ENCODE measurements around the gene HIBCH. TPM values are rescaled to one million over a fixed set of nuclear protein-coding genes. Genes with fewer than 3 reads are reported as not detected.
A peak's percentile ranks its signal among the peaks of the same experiment; 100 is the strongest.

The HIBCH gene
- total and polyA plus RNA-seq, 2 donors, result 18.7 to 31.3 TPM

GRCh38 chr2:190216829-190217228 lies 102.8 kb downstream of the HIBCH start:
- H3K27ac ChIP-seq (ENCODE audit: low read depth in 1 of 2, low read length in 1 of 2), result no peak overlapping the region
- H3K4me3 ChIP-seq (ENCODE audit: low read length in 2 of 2), result no peak overlapping the region
- 65% methylated on average over 3 of the region's 3 CpGs for WGBS
- H3K4me1 ChIP-seq (ENCODE audit: control insufficient read depth in 2 of 2, insufficient read depth in 2 of 2, low read length in 2 of 2), result peaks cover 0 to 30% of the 10 kb centered on the region in 2 donors
- H3K36me3 ChIP-seq (ENCODE audit: control insufficient read depth in 2 of 2, insufficient read depth in 2 of 2, low read length in 1 of 2), result peaks cover 2 to 5% of the 10 kb centered on the region in 2 donors
- no peaks in the 10 kb centered on the region for H3K9me3 ChIP-seq (ENCODE audit: control insufficient read depth in 2 of 2, insufficient read depth in 1 of 2, low read length in 1 of 2)
- H3K27me3 ChIP-seq (ENCODE audit: control insufficient read depth in 2 of 2, insufficient read depth in 1 of 2, low read length in 1 of 2), result no peaks in the 10 kb centered on the region
- DNase-seq (ENCODE audit: low read depth in 6 of 9, low spot score in 9 of 9), result peak in 1 of 9 donors; percentile 13

- no peak overlapping the region for H3K27ac ChIP-seq (ENCODE audit: low read depth in 1 of 2, low read length in 1 of 2)
- peaks cover 0 to 30% of the 10 kb centered on the region in 2 donors for H3K4me1 ChIP-seq (ENCODE audit: control insufficient read depth in 2 of 2, insufficient read depth in 2 of 2, low read length in 2 of 2)
- no peak overlapping the region for H3K4me3 ChIP-seq (ENCODE audit: low read length in 2 of 2)
- H3K27me3 ChIP-seq (ENCODE audit: control insufficient read depth in 2 of 2, insufficient read depth in 1 of 2, low read length in 1 of 2), result no peaks in the 10 kb centered on the region
- H3K9me3 ChIP-seq (ENCODE audit: control insufficient read depth in 2 of 2, insufficient read depth in 1 of 2, low read length in 1 of 2), result no peaks in the 10 kb centered on the region
- H3K36me3 ChIP-seq (ENCODE audit: control insufficient read depth in 2 of 2, insufficient read depth in 2 of 2, low read length in 1 of 2), result peaks cover 2 to 5% of the 10 kb centered on the region in 2 donors
- peak in 1 of 9 donors; percentile 33 for DNase-seq (ENCODE audit: low read depth in 6 of 9, low spot score in 9 of 9)
- 35% methylated on average over 3 of the region's 3 CpGs for WGBS
Observed at GRCh38 chr2:190215620-190216019, 104.0 kb downstream of the HIBCH start.

DNA sequence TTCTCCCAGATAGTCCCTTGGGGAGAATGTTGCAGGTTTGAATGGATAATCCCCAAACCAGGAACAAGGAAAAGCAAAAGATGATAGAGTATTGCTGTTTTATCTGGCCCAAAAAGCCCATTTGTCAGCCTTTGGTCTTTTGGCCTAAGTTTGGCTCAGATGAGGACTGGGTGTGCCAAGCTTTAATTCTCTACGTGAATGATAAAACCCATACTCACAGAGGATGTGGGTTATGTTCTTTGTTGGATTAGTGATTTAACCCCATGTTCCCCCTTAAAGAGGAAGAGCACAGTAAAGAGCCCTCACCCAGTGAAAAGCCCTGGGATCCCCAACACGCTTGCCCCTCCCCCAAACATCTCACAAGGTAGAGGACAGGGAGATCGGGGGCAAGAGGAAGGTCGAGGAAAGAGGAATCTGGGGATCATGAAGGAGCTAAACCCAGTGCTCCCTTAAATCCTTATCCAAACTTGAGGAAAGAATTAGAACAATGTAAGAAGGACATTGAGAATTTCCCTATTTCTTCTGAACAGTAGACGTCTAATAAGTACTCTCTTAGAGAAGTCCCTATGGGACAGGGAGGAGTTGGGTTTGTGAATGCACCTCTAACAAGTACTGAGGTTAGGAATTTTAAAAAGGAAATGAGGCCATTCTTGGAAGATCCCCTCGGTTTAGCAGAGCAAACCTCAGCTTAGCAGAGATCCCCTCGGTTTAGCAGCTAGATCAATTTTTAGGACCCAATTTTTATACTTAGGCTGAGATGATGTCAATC lies 105.0 kb downstream of the HIBCH start:
- Histone ChIP-seq H3K27me3 (ENCODE audit: control insufficient read depth in 2 of 2, insufficient read depth in 1 of 2, low read length in 1 of 2) (no peaks in the 10 kb centered on the region), H3K4me1 (ENCODE audit: control insufficient read depth in 2 of 2, insufficient read depth in 2 of 2, low read length in 2 of 2) (peaks cover 0 to 30% of the 10 kb centered on the region in 2 donors), H3K4me3 (ENCODE audit: low read length in 2 of 2) (no peak overlapping the region), H3K36me3 (ENCODE audit: control insufficient read depth in 2 of 2, insufficient read depth in 2 of 2, low read length in 1 of 2) (peaks cover 2 to 3% of the 10 kb centered on the region in 2 donors), H3K27ac (ENCODE audit: low read depth in 1 of 2, low read length in 1 of 2) (peak overlapping the region in 1 of 2 donors; percentile 13), H3K9me3 (ENCODE audit: control insufficient read depth in 2 of 2, insufficient read depth in 1 of 2, low read length in 1 of 2) (no peaks in the 10 kb centered on the region)
- peak in 1 of 9 donors; percentile 37 for DNase-seq (ENCODE audit: low read depth in 6 of 9, low spot score in 9 of 9)
- WGBS, result 84% methylated on average over 7 of the region's 7 CpGs

GRCh38 chr2:190213441-190214335 lies 105.9 kb downstream of the HIBCH start:
- H3K27me3 ChIP-seq (ENCODE audit: control insufficient read depth in 2 of 2, insufficient read depth in 1 of 2, low read length in 1 of 2), result no peaks in the 10 kb centered on the region
- peaks cover 2% of the 10 kb centered on the region in 2 donors for H3K36me3 ChIP-seq (ENCODE audit: control insufficient read depth in 2 of 2, insufficient read depth in 2 of 2, low read length in 1 of 2)
- H3K27ac ChIP-seq (ENCODE audit: low read depth in 1 of 2, low read length in 1 of 2), result no peak overlapping the region
- 98% methylated on average over 19 of the region's 19 CpGs for WGBS
- no peak overlapping the region for H3K4me3 ChIP-seq (ENCODE audit: low read length in 2 of 2)
- H3K4me1 ChIP-seq (ENCODE audit: control insufficient read depth in 2 of 2, insufficient read depth in 2 of 2, low read length in 2 of 2), result peaks cover 0 to 35% of the 10 kb centered on the region in 2 donors
- H3K9me3 ChIP-seq (ENCODE audit: control insufficient read depth in 2 of 2, insufficient read depth in 1 of 2, low read length in 1 of 2), result no peaks in the 10 kb centered on the region
- DNase-seq (ENCODE audit: low read depth in 6 of 9, low spot score in 9 of 9), result no peak

DNA sequence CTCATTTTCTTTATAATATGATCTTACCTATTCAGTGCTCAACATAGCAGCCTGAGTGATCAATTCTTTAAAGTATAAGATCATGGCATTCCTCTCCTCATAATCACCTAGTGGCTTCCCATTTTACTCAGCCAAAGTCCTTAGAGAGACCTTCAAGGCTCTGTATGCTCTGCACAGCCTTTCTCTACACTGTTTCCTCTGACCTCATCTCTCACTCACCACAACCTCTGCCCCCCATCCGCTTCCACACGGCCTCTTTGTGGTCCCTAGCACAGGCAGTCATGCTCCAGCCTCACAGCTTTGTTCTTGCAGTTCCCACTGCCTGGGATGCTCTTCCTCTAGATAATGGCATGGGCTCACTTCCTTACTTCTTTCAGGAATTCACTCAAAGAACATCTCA lies 109.2 kb downstream of the HIBCH start:
- no peak for DNase-seq (ENCODE audit: low read depth in 6 of 9, low spot score in 9 of 9)
- no peaks in the 10 kb centered on the region for H3K27me3 ChIP-seq (ENCODE audit: control insufficient read depth in 2 of 2, insufficient read depth in 1 of 2, low read length in 1 of 2)
- H3K9me3 ChIP-seq (ENCODE audit: control insufficient read depth in 2 of 2, insufficient read depth in 1 of 2, low read length in 1 of 2), result no peaks in the 10 kb centered on the region
- peaks cover 2% of the 10 kb centered on the region in 2 donors for H3K36me3 ChIP-seq (ENCODE audit: control insufficient read depth in 2 of 2, insufficient read depth in 2 of 2, low read length in 1 of 2)
- H3K4me3 ChIP-seq (ENCODE audit: low read length in 2 of 2), result no peak overlapping the region
- peaks cover 0 to 19% of the 10 kb centered on the region in 2 donors for H3K4me1 ChIP-seq (ENCODE audit: control insufficient read depth in 2 of 2, insufficient read depth in 2 of 2, low read length in 2 of 2)
- no peak overlapping the region for H3K27ac ChIP-seq (ENCODE audit: low read depth in 1 of 2, low read length in 1 of 2)
- WGBS, result over 99% methylated on average over 2 of the region's 2 CpGs

DNA sequence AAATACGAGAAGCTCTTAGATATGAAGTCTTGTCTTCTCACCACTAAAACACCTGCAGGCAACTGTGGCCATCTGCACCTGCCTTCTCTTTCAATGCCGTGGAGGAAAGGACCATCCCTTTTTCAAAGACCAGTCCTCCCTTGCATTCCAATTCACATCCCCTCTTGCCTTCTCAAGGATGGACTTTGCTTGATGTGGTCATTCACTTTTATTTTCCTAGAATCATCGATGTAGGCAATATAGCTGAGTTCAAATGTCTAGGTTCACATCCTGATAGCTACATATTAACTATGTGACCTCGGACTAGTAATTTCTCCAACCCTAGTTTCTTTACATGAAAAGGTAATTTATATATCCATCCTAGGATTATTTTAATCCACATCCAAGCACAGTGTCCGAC lies 110.1 kb downstream of the HIBCH start:
- peak in 1 of 9 donors; percentile 12 for DNase-seq (ENCODE audit: low read depth in 6 of 9, low spot score in 9 of 9)
- Histone ChIP-seq H3K9me3 (ENCODE audit: control insufficient read depth in 2 of 2, insufficient read depth in 1 of 2, low read length in 1 of 2) (no peaks in the 10 kb centered on the region), H3K36me3 (ENCODE audit: control insufficient read depth in 2 of 2, insufficient read depth in 2 of 2, low read length in 1 of 2) (peaks cover 2% of the 10 kb centered on the region in 2 donors), H3K27me3 (ENCODE audit: control insufficient read depth in 2 of 2, insufficient read depth in 1 of 2, low read length in 1 of 2) (no peaks in the 10 kb centered on the region), H3K4me1 (ENCODE audit: control insufficient read depth in 2 of 2, insufficient read depth in 2 of 2, low read length in 2 of 2) (peaks cover 0 to 12% of the 10 kb centered on the region in 2 donors), H3K4me3 (ENCODE audit: low read length in 2 of 2) (no peak overlapping the region), H3K27ac (ENCODE audit: low read depth in 1 of 2, low read length in 1 of 2) (no peak overlapping the region)
- 79% methylated on average over 5 of the region's 5 CpGs for WGBS

DNA sequence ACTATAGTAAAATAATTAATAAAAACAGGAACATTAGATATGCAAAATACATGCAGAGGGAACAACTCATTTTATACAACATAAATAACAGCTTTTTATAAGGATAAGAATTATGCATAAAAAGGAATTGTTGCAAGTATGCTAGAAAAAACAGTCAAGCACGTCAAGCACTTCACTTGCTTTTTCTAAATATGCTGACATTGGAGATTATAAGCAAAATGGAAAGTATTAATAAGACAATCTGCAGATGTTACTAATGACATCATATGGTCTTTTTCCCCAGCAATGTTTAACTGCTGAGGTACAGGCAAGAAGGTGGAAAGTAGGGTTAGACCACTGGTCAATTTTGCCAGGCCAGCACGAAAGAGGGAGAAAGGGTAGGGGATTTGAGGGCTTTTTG lies 111.7 kb downstream of the HIBCH start:
- WGBS, result 92% methylated on average over 2 of the region's 2 CpGs
- Histone ChIP-seq H3K4me3 (ENCODE audit: low read length in 2 of 2) (no peak overlapping the region), H3K9me3 (ENCODE audit: control insufficient read depth in 2 of 2, insufficient read depth in 1 of 2, low read length in 1 of 2) (no peaks in the 10 kb centered on the region), H3K27me3 (ENCODE audit: control insufficient read depth in 2 of 2, insufficient read depth in 1 of 2, low read length in 1 of 2) (no peaks in the 10 kb centered on the region), H3K36me3 (ENCODE audit: control insufficient read depth in 2 of 2, insufficient read depth in 2 of 2, low read length in 1 of 2) (peaks cover 0 to 3% of the 10 kb centered on the region in 2 donors), H3K27ac (ENCODE audit: low read depth in 1 of 2, low read length in 1 of 2) (no peak overlapping the region), H3K4me1 (ENCODE audit: control insufficient read depth in 2 of 2, insufficient read depth in 2 of 2, low read length in 2 of 2) (peaks cover 0 to 5% of the 10 kb centered on the region in 2 donors)
- DNase-seq (ENCODE audit: low read depth in 6 of 9, low spot score in 9 of 9), result no peak

DNA sequence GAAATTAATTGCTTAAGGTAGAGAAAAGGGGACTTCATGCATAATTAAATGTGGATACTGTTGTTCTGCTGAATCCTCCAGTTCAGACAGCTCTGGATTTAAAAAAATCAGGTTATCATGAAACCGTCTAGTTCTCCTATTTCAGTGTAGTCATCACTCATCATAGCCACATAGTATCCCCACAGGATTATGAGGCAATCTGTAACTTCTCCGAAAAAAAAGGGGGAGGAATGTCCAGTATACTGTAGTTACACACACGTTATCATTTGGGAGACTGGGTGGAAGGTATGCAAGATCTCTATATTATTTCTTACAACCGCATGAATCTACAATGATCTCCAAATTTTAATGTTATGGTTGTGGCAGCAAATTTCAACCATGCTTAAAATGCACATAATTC lies 114.0 kb downstream of the HIBCH start:
- Histone ChIP-seq H3K36me3 (ENCODE audit: control insufficient read depth in 2 of 2, insufficient read depth in 2 of 2, low read length in 1 of 2) (peaks cover 0 to 3% of the 10 kb centered on the region in 2 donors), H3K4me1 (ENCODE audit: control insufficient read depth in 2 of 2, insufficient read depth in 2 of 2, low read length in 2 of 2) (peaks cover 0 to 8% of the 10 kb centered on the region in 2 donors), H3K4me3 (ENCODE audit: low read length in 2 of 2) (no peak overlapping the region), H3K27me3 (ENCODE audit: control insufficient read depth in 2 of 2, insufficient read depth in 1 of 2, low read length in 1 of 2) (no peaks in the 10 kb centered on the region), H3K9me3 (ENCODE audit: control insufficient read depth in 2 of 2, insufficient read depth in 1 of 2, low read length in 1 of 2) (no peaks in the 10 kb centered on the region), H3K27ac (ENCODE audit: low read depth in 1 of 2, low read length in 1 of 2) (no peak overlapping the region)
- whole genome bisulfite sequencing, result 97% methylated on average over 4 of the region's 4 CpGs
- DNase-seq (ENCODE audit: low read depth in 6 of 9, low spot score in 9 of 9), result no peak

DNA sequence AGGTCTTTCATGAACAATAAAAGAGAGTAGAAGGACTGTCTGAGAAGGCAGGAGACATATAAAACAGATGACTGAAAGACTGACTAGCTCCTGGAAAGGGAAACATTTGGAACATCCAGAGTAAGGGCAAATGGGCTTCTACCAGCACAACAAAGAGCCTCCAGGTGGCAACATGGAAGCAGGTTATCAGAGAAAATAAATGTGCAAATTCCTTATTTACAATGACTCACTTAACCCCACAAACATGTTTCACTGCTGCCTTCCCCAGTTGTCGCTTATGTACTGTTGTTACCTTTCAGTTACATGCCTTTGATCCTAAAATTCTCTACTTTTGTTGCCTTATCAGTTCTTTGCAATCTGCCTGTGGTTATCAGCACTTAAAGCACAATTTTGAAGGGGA lies 117.0 kb downstream of the HIBCH start:
- Histone ChIP-seq H3K27me3 (ENCODE audit: control insufficient read depth in 2 of 2, insufficient read depth in 1 of 2, low read length in 1 of 2) (no peaks in the 10 kb centered on the region), H3K4me1 (ENCODE audit: control insufficient read depth in 2 of 2, insufficient read depth in 2 of 2, low read length in 2 of 2) (peaks cover 0 to 3% of the 10 kb centered on the region in 2 donors), H3K36me3 (ENCODE audit: control insufficient read depth in 2 of 2, insufficient read depth in 2 of 2, low read length in 1 of 2) (peaks cover 4% of the 10 kb centered on the region in 2 donors), H3K27ac (ENCODE audit: low read depth in 1 of 2, low read length in 1 of 2) (no peak overlapping the region), H3K4me3 (ENCODE audit: low read length in 2 of 2) (no peak overlapping the region), H3K9me3 (ENCODE audit: control insufficient read depth in 2 of 2, insufficient read depth in 1 of 2, low read length in 1 of 2) (no peaks in the 10 kb centered on the region)
- peak in 1 of 9 donors; percentile 20 for DNase-seq (ENCODE audit: low read depth in 6 of 9, low spot score in 9 of 9)
- WGBS, result 73% methylated on average over 1 of the region's 1 CpG
